A549 (cell line): ENCODE measurements around the gene BMERB1. TPM values are rescaled to one million over a fixed set of nuclear protein-coding genes. Genes with fewer than 3 reads are reported as not detected.

Experiments used
- ATAC-seq, 2 experiments: fragments of 200-7000 bp in 1 of 2; fragments of >200 bp in 1 of 2; cut with Nextera tagmentation in 1 of 2; cut with Tn5 transposase in 1 of 2; 3 replicates each; pipeline versions ENCODE4 v1.8.0 to v1.9.1; 2018 to 2020; ENCODE audit warnings: mild to moderate bottlenecking in 1 of 2, moderate library complexity in 1 of 2
- CTCF ChIA-PET: fragments of 300-600 bp; sonication (Branson Sonifier 250); formaldehyde crosslinking; extraction: SDS; loops from one replicate; lab custom pipeline; 2021; ENCODE audit warnings: antibody characterized with exemption, inconsistent platforms; lab: Yijun Ruan, JAX
- POLR2A ChIA-PET: fragments of 350-600 bp; formaldehyde crosslinking; extraction: SDS; loops from one replicate; lab custom pipeline; 2021; ENCODE audit warnings: antibody characterized with exemption, inconsistent platforms; lab: Yijun Ruan, JAX
- DNase-seq, 2 experiments: peaks; one replicate each; pipeline versions ENCODE4 v3.0.0 to v3.0.0-alpha.2; 2011 to 2016; ENCODE audit warnings: low read depth in 1 of 2, low spot score in 1 of 2
- FAIRE-seq: peaks from 2 replicates; lab custom pipeline; 2011; peaks lifted over from hg19 to GRCh38; lab: Jason Lieb, UNC
- H3K27ac ChIP-seq, 2 experiments: fragments of >200 bp; sonication (Bioruptor Twin); formaldehyde crosslinking; 3 replicates each; pipeline ENCODE4 v1.5.1; 2016 to 2017
- H3K4me1 ChIP-seq: fragments of >200 bp; sonication (Bioruptor Twin); formaldehyde crosslinking; 3 replicates; pipeline ENCODE4 v1.6.1; 2016
- H3K4me2 ChIP-seq: fragments of >200 bp; sonication (Bioruptor Twin); formaldehyde crosslinking; 3 replicates; pipeline ENCODE4 v1.6.1; 2016
- H3K4me3 ChIP-seq: fragments of >200 bp; sonication (Bioruptor Twin); formaldehyde crosslinking; 3 replicates; pipeline ENCODE4 v1.5.1; 2016
- H3K9me3 ChIP-seq: fragments of >200 bp; sonication (Bioruptor Twin); formaldehyde crosslinking; 3 replicates; pipeline ENCODE4 v1.6.1; 2016
- CBX2 ChIP-seq: fragments of 200-600 bp; sonication (generic); IDR thresholded peaks from 2 replicates; pipeline ENCODE4 v1.6.1; 2016; ENCODE audit warnings: low read depth, mild to moderate bottlenecking, borderline replicate concordance
- CHD2 ChIP-seq: fragments of 150-350 bp; IDR thresholded peaks from 2 replicates; pipeline ENCODE4 v1.6.1; 2014; ENCODE audit warnings: low read length; ENCODE audit not compliant: partially characterized antibody
- EHMT2 ChIP-seq: fragments of 200-600 bp; sonication (generic); IDR thresholded peaks from 2 replicates; pipeline ENCODE4 v1.6.1; 2016; ENCODE audit warnings: antibody characterized with exemption, low read depth, mild to moderate bottlenecking, moderate library complexity
- FOSB ChIP-seq: fragments of 250-450 bp; sonication (Bioruptor Pico); IDR thresholded peaks from 2 replicates; pipeline ENCODE4 v1.5.0; 2020; ENCODE audit warnings: mild to moderate bottlenecking, moderate library complexity
- FOXS1 ChIP-seq: fragments of 250-450 bp; sonication (Bioruptor Pico); IDR thresholded peaks from 2 replicates; pipeline ENCODE4 v1.5.0; 2020; ENCODE audit warnings: mild to moderate bottlenecking, moderate library complexity
- HDAC2 ChIP-seq: fragments of 200-600 bp; sonication (generic); IDR thresholded peaks from 2 replicates; pipeline ENCODE4 v1.6.1; 2016
- HES2 ChIP-seq: fragments of >200 bp; sonication (Bioruptor Twin); formaldehyde crosslinking; IDR thresholded peaks from 2 replicates; pipeline ENCODE4 v1.6.1; 2016
- HOXB13 ChIP-seq: fragments of 250-450 bp; sonication (Bioruptor Pico); IDR thresholded peaks from 2 replicates; pipeline ENCODE4 v1.5.0; 2020; ENCODE audit warnings: low read depth, mild to moderate bottlenecking, moderate library complexity
- KDM1A ChIP-seq: fragments of 200-600 bp; sonication (generic); IDR thresholded peaks from 2 replicates; pipeline ENCODE4 v1.6.1; 2016; ENCODE audit warnings: low read depth, mild to moderate bottlenecking
- MAZ ChIP-seq: fragments of 150-350 bp; IDR thresholded peaks from 2 replicates; pipeline ENCODE4 v1.6.1; 2014; ENCODE audit warnings: antibody characterized with exemption, low read depth, low read length, borderline replicate concordance
- PHF8 ChIP-seq: fragments of 200-600 bp; sonication (generic); IDR thresholded peaks from 2 replicates; pipeline ENCODE4 v1.6.1; 2016; ENCODE audit warnings: low read depth, mild to moderate bottlenecking, antibody characterized with exemption, moderate library complexity, borderline replicate concordance
- POLR2AphosphoS2 ChIP-seq: conservative IDR thresholded peaks from 2 replicates; pipeline ENCODE4 v1.6.1; 2012; ENCODE audit warnings: low read length, improper control_type of control experiment, inconsistent platforms
- REST ChIP-seq: fragments of 200-600 bp; sonication (generic); IDR thresholded peaks from 2 replicates; pipeline ENCODE4 v1.6.1; 2016; ENCODE audit warnings: antibody characterized with exemption, mild to moderate bottlenecking, moderate library complexity
- RFX5 ChIP-seq: fragments of 450-650 bp; IDR thresholded peaks from 2 replicates; pipeline ENCODE4 v1.7.1; 2014; ENCODE audit warnings: antibody characterized with exemption, mild to moderate bottlenecking, moderate library complexity
- RNF2 ChIP-seq: fragments of 200-600 bp; sonication (generic); IDR thresholded peaks from 2 replicates; pipeline ENCODE4 v1.6.1; 2016; ENCODE audit warnings: low read depth, mild to moderate bottlenecking, antibody characterized with exemption, moderate library complexity, borderline replicate concordance
- ZFP36 ChIP-seq: fragments of 450-650 bp; IDR thresholded peaks from 2 replicates; pipeline ENCODE4 v1.6.1; 2014; ENCODE audit warnings: borderline replicate concordance; ENCODE audit not compliant: partially characterized antibody
- WGBS: methylation state at CpG from one replicate; pipeline ENCODE4 v1.1.6; 2017; ENCODE audit errors: missing lambda C conversion rate; 5-methylcytosine and 5-hydroxymethylcytosine counted together
- polyA plus RNA-seq, 4 experiments: library from polyadenylated mRNA; depleted of rRNA in 3 of 4; stranded (reverse); fragments of >200 nt; fragmentation: RNase III in 1 of 4; extraction: RNeasy Plus Mini Kit Qiagen cat#74134 plus additional on column Dnase treatment in 1 of 4; gene quantifications; 2 replicates in 3 of 4; 3 replicates in 1 of 4; pipeline ENCODE4 v1.2.3, GENCODE V29; 2011 to 2017

The BMERB1 gene
- polyA plus RNA-seq, 2 of the 4 experiments (the other 2 are of a cell fraction): 44.7 to 48.9 TPM

DNA sequence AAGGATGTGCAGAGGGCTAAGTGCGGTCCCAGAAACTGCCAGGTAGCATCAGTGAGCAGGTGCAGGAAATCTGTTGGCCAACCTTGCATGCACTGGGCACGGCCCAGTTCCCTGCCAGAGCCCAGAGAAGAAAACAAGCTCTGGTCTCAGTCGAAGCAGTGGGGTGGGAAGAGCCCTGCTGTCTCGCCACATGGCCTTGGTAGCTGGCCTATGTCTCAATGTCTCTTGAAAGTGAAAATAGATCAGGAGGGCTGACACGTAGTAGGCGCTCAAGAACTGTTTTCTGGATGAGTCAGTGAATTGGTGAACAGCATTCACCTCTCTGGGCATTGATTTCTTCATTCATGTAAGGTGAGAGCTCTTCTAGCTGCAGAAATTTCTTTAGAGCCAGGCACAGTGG lies 118.1 kb downstream of the BMERB1 start:
- 86% methylated on average over 6 of the region's 6 CpGs for WGBS
- peaks cover 32% of the 10 kb centered on the region for H3K4me1 ChIP-seq
- FAIRE-seq (no peak), DNase-seq (no peak), ATAC-seq (no peak)
- H3K27ac ChIP-seq: peak overlapping the region in 1 of 2 experiments; percentile 13; a peak in 2 of 6 replicates
- TF ChIP-seq MAZ (no peak), REST (no peak), CHD2 (no peak), POLR2AphosphoS2 (no peak), CBX2 (no peak), HOXB13 (CRISPR knock-in tag) (no peak), PHF8 (no peak), FOXS1 (CRISPR knock-in tag) (no peak), FOSB (CRISPR knock-in tag) (no peak)
- H3K4me3 ChIP-seq: no peak overlapping the region
- ChIA-PET POLR2A (no interaction called here), CTCF (interaction anchor here (0.8 to 8.6 kb wide), 4 partner anchors 33 to 124 kb away, joined by 3 to 112 read pairs (median 19); partner anchors contain the start of gene BMERB1)
- no peak overlapping the region for H3K4me2 ChIP-seq
- H3K9me3 ChIP-seq: no peaks in the 10 kb centered on the region

- Histone ChIP-seq H3K4me2 (no peak overlapping the region), H3K4me3 (no peak overlapping the region), H3K9me3 (no peaks in the 10 kb centered on the region), H3K27ac (peak overlapping the region in 1 of 2 experiments; percentile 13; a peak in 2 of 6 replicates), H3K4me1 (peaks cover 22% of the 10 kb centered on the region)
- FAIRE-seq (no peak), DNase-seq (no peak), ATAC-seq (no peak)
- POLR2A ChIA-PET: no interaction called here
- TF ChIP-seq KDM1A (peak; percentile 52; the same call in 1 of the 2 replicates), ZFP36 (peak; percentile 82), EHMT2 (no peak)
- CTCF ChIA-PET: interaction anchor here (0.8 to 8.6 kb wide), 4 partner anchors 34 to 125 kb away, joined by 3 to 112 read pairs (median 20); partner anchors contain the start of gene BMERB1
- 80% methylated on average over 10 of the region's 10 CpGs for WGBS
Observed at GRCh38 chr16:15553313-15554088, 119.1 kb downstream of the BMERB1 start.

- no peak overlapping the region for H3K27ac ChIP-seq
- no peak overlapping the region for H3K4me3 ChIP-seq
- ChIA-PET CTCF (no interaction called here), POLR2A (no interaction called here)
- H3K4me1 ChIP-seq: peaks cover 8% of the 10 kb centered on the region
- no peak for DNase-seq
- no peak overlapping the region for H3K4me2 ChIP-seq
- 93% methylated on average over 5 of the region's 5 CpGs for WGBS
- FAIRE-seq: no peak
- H3K9me3 ChIP-seq: no peaks in the 10 kb centered on the region
- no peak for ATAC-seq
- no peak for TF ChIP-seq HDAC2
- TF ChIP-seq RNF2: no peak
- TF ChIP-seq HES2: no peak
- TF ChIP-seq RFX5: no peak
- no peak for TF ChIP-seq KDM1A
Observed at GRCh38 chr16:15556130-15556529, 121.7 kb downstream of the BMERB1 start.
